GM19324 (cell line): ENCODE results near the gene AGBL4.

Source experiments
- ATAC-seq: cut with Tn5 transposase; IDR thresholded peaks from one replicate; pipeline ENCODE4 v1.9.1; 2021; ENCODE audit warnings: mild to moderate bottlenecking, moderate library complexity; ENCODE audit not compliant: unreplicated experiment, low FRiP score

AGBL4 gene

GRCh38 chr1:48581270-48581669 lies 1442.5 kb downstream of the AGBL4 start:
- ATAC-seq: no peak

GRCh38 chr1:48576565-48576964 lies 1447.2 kb downstream of the AGBL4 start:
- no peak for ATAC-seq

- peak; percentile 67 for ATAC-seq
Measured at GRCh38 chr1:48572646-48573258, 1451.0 kb downstream of the AGBL4 start.

GRCh38 chr1:48572134-48572533 lies 1451.6 kb downstream of the AGBL4 start:
- ATAC-seq: no peak

GRCh38 chr1:48571303-48571987 lies 1452.3 kb downstream of the AGBL4 start:
- ATAC-seq: no peak

- ATAC-seq: no peak
Measured at GRCh38 chr1:48570568-48570967, 1453.2 kb downstream of the AGBL4 start.

- ATAC-seq: no peak
Measured at GRCh38 chr1:48568501-48568900, 1455.3 kb downstream of the AGBL4 start.

GRCh38 chr1:48566492-48566891 lies 1457.3 kb downstream of the AGBL4 start:
- ATAC-seq: no peak

GRCh38 chr1:48563021-48563420 lies 1460.7 kb downstream of the AGBL4 start:
- ATAC-seq: no peak

- no peak for ATAC-seq
Measured at GRCh38 chr1:48561444-48561843, 1462.3 kb downstream of the AGBL4 start.

GRCh38 chr1:48560577-48560976 lies 1463.2 kb downstream of the AGBL4 start:
- ATAC-seq: no peak

- ATAC-seq: no peak
Measured at GRCh38 chr1:48560116-48560515, 1463.6 kb downstream of the AGBL4 start.

GRCh38 chr1:48558366-48558765 lies 1465.4 kb downstream of the AGBL4 start:
- no peak for ATAC-seq

- ATAC-seq: no peak
Measured at GRCh38 chr1:48556186-48556850, 1467.4 kb downstream of the AGBL4 start.

- no peak for ATAC-seq
Measured at GRCh38 chr1:48555271-48555670, 1468.5 kb downstream of the AGBL4 start.

- no peak for ATAC-seq
Measured at GRCh38 chr1:48552903-48553606, 1470.7 kb downstream of the AGBL4 start.

GRCh38 chr1:48552420-48552819 lies 1471.3 kb downstream of the AGBL4 start:
- ATAC-seq: no peak

GRCh38 chr1:48548985-48549384 lies 1474.8 kb downstream of the AGBL4 start:
- no peak for ATAC-seq

- no peak for ATAC-seq
Measured at GRCh38 chr1:48547561-48548220, 1476.1 kb downstream of the AGBL4 start.

- ATAC-seq: no peak
Measured at GRCh38 chr1:48543854-48544253, 1479.9 kb downstream of the AGBL4 start.

- no peak for ATAC-seq
Measured at GRCh38 chr1:48540587-48540986, 1483.2 kb downstream of the AGBL4 start.
